ENCODE results near the gene ZNF133.

The ZNF133 gene

GRCh38 chr20:18361678-18362077 is 73.4 kb downstream of the ZNF133 start:
- no peak overlapping the region for H3K4me3 ChIP-seq
- no peaks in the 10 kb centered on the region for H3K36me3 ChIP-seq
- no peaks in the 10 kb centered on the region for H3K27me3 ChIP-seq
- intact Hi-C loops (cut with DNase I; ENCODE audit: low total_unique reads) = no loop called here
- H3K4me1 ChIP-seq = no peaks in the 10 kb centered on the region
- TF ChIP-seq CTCF (IDR thresholded peaks at IDR 0.05) = no peak
- no peak for DNase-seq
- H3K9me3 ChIP-seq = no peaks in the 10 kb centered on the region
- no peak overlapping the region for H3K27ac ChIP-seq

GRCh38 chr20:18362916-18363315 is 74.6 kb downstream of the ZNF133 start:
- no peak for TF ChIP-seq CTCF (IDR thresholded peaks at IDR 0.05)
- intact Hi-C loops (cut with DNase I; ENCODE audit: low total_unique reads) = no loop called here
- Histone ChIP-seq H3K36me3 (no peaks in the 10 kb centered on the region), H3K4me3 (no peak overlapping the region), H3K4me1 (no peaks in the 10 kb centered on the region), H3K27me3 (no peaks in the 10 kb centered on the region), H3K27ac (no peak overlapping the region), H3K9me3 (no peaks in the 10 kb centered on the region)
- DNase-seq = no peak

GRCh38 chr20:18363708-18364107 is 75.4 kb downstream of the ZNF133 start:
- no peak for TF ChIP-seq CTCF (IDR thresholded peaks at IDR 0.05)
- Histone ChIP-seq H3K9me3 (no peaks in the 10 kb centered on the region), H3K4me1 (no peaks in the 10 kb centered on the region), H3K36me3 (no peaks in the 10 kb centered on the region), H3K27me3 (no peaks in the 10 kb centered on the region), H3K27ac (no peak overlapping the region), H3K4me3 (no peak overlapping the region)
- DNase-seq = no peak
- intact Hi-C loops (cut with DNase I; ENCODE audit: low total_unique reads) = no loop called here

GRCh38 chr20:18364768-18365167 is 76.4 kb downstream of the ZNF133 start:
- Histone ChIP-seq H3K27ac (no peak overlapping the region), H3K4me1 (no peaks in the 10 kb centered on the region), H3K9me3 (no peaks in the 10 kb centered on the region), H3K4me3 (no peak overlapping the region), H3K27me3 (no peaks in the 10 kb centered on the region), H3K36me3 (no peaks in the 10 kb centered on the region)
- DNase-seq = no peak
- TF ChIP-seq CTCF (IDR thresholded peaks at IDR 0.05) = no peak
- intact Hi-C loops (cut with DNase I; ENCODE audit: low total_unique reads) = no loop called here

Measured in tibial artery (tissue), 4 donors.